Stimulated activated CD8-positive, alpha-beta memory T cell treated with anti-CD3 and anti-CD28 coated beads, Interleukin-4, amount 100 ng/mL, for 24 hours (primary cell): ENCODE measurements around the gene ENTREP3.

ENCODE experiments used
- DNase-seq: peaks from one replicate; pipeline ENCODE4 v3.0.0-alpha.2; 2020; ENCODE audit warnings: low read depth

ENTREP3 gene

GRCh38 chr1:155198547-155198906, 56.8 kb downstream of the ENTREP3 start:
- no peak for DNase-seq

GRCh38 chr1:155197901-155198546, 57.3 kb downstream of the ENTREP3 start:
- DNase-seq: no peak
